Peyer's patch (tissue), 4 donors: ENCODE results near the gene CMTM2. TPM values are rescaled to one million over a fixed set of nuclear protein-coding genes. Genes with fewer than 3 reads are reported as not detected.

Source experiments
- DNase-seq, 3 donors: peaks; one replicate each; pipeline ENCODE4 v3.0.0-alpha.2; 2017 to 2019
- H3K27ac ChIP-seq, 4 donors: fragments of 200-600 bp; sonication (generic); one replicate each; pipeline ENCODE4 v1.5.1; 2016 to 2019
- H3K27me3 ChIP-seq, 2 donors: fragments of 200-600 bp; sonication (generic); one replicate each; pipeline ENCODE4 v1.5.1; 2019
- H3K36me3 ChIP-seq, 3 donors: fragments of 200-600 bp; sonication (generic); one replicate each; pipeline ENCODE4 v1.5.1; 2016 to 2019
- H3K4me1 ChIP-seq, 4 donors: fragments of 200-600 bp; sonication (generic); one replicate each; pipeline ENCODE4 v1.5.1; 2016 to 2019
- H3K4me3 ChIP-seq, 4 donors: fragments of 200-600 bp; sonication (generic); 1 replicate in 3 of 4; 2 replicates in 1 of 4; pipeline ENCODE4 v1.5.1; 2016 to 2019; ENCODE audit warnings: mild to moderate bottlenecking in 1 of 4
- H3K9me3 ChIP-seq, 4 donors: fragments of 200-600 bp; sonication (generic); one replicate each; pipeline ENCODE4 v1.5.1; 2016 to 2019; ENCODE audit warnings: mild to moderate bottlenecking in 1 of 4
- POLR2A ChIP-seq, 2 donors: fragments of 450-650 bp; IDR thresholded peaks; one replicate each; pipeline ENCODE4 v1.5.1; 2017; ENCODE audit warnings: antibody characterized with exemption in 2 of 2, mild to moderate bottlenecking in 2 of 2, moderate library complexity in 2 of 2
- total RNA-seq, 4 donors: library from RNA; depleted of rRNA; stranded (reverse); fragments of >200 nt; gene quantifications; one replicate each; pipeline ENCODE4 v1.1.0, GENCODE V29; 2016
- TF ChIP-seq, protein P1 (sequence below), 6 experiments: fragments of 450-650 bp in 4 of 6; fragments of 200-600 bp in 2 of 6; sonication (generic) in 1 of 6; IDR thresholded peaks; one replicate each; pipeline ENCODE4 v1.5.1; 2017 to 2019; ENCODE audit warnings: antibody characterized with exemption in 6 of 6, mild to moderate bottlenecking in 3 of 6, moderate library complexity in 1 of 6

Gene CMTM2
- total RNA-seq, 4 donors from 2014 or later, result not detected

DNA sequence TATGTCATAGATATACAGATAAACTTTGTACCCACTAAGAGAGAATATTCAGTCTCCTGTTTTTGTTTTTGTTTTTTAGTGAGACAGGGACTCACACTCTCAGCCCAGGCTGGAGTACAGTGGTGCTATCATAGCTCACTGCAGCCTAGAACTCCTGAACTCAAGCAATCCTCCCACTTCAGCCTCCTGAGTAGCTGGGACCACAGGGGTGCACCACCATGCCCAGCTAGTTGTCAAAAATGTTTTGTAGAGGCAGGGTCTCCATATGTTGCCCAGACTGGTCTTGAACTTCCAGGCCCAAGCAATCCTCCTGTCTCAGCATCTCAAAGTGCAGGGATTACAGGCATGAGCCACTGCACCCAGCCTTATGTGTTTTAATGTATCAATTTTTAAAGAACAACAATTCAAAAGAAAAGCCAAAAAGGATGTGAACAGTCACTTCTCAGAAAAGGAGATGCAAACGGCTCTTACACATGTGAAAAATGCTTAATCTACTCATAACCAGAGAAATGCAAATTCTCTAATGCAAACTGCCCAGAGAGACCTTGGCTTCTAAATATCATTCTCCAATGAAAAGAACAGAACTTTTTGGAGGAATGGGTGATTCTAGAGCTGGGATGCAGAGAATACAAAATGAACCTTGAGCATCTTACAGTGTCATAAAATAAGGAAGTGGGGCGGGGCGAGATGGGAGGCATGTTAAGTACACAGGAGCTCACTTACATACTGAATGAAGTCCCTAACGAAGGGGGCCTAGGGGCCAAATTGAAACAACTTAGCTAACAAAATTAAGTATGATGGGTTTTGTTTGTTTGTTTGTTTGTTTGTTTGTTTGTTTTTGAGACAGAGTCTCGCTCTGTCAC, 18.0 kb downstream of the CMTM2 start:
- TF ChIP-seq, protein P1, sequence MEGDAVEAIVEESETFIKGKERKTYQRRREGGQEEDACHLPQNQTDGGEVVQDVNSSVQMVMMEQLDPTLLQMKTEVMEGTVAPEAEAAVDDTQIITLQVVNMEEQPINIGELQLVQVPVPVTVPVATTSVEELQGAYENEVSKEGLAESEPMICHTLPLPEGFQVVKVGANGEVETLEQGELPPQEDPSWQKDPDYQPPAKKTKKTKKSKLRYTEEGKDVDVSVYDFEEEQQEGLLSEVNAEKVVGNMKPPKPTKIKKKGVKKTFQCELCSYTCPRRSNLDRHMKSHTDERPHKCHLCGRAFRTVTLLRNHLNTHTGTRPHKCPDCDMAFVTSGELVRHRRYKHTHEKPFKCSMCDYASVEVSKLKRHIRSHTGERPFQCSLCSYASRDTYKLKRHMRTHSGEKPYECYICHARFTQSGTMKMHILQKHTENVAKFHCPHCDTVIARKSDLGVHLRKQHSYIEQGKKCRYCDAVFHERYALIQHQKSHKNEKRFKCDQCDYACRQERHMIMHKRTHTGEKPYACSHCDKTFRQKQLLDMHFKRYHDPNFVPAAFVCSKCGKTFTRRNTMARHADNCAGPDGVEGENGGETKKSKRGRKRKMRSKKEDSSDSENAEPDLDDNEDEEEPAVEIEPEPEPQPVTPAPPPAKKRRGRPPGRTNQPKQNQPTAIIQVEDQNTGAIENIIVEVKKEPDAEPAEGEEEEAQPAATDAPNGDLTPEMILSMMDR (IDR thresholded peaks at IDR 0.05), result no peak
- TF ChIP-seq POLR2A (IDR thresholded peaks at IDR 0.05), result no peak
- H3K27ac ChIP-seq, result no peak overlapping the region
- H3K4me1 ChIP-seq, result no peaks in the 10 kb centered on the region
- H3K4me3 ChIP-seq, result no peak overlapping the region
- H3K9me3 ChIP-seq, result peaks cover 0 to 10% (median 0%) of the 10 kb centered on the region in 4 donors
- DNase-seq, result peak in 1 of 3 donors; percentile 41
- H3K36me3 ChIP-seq, result no peaks in the 10 kb centered on the region
- H3K27me3 ChIP-seq, result no peaks in the 10 kb centered on the region

DNA sequence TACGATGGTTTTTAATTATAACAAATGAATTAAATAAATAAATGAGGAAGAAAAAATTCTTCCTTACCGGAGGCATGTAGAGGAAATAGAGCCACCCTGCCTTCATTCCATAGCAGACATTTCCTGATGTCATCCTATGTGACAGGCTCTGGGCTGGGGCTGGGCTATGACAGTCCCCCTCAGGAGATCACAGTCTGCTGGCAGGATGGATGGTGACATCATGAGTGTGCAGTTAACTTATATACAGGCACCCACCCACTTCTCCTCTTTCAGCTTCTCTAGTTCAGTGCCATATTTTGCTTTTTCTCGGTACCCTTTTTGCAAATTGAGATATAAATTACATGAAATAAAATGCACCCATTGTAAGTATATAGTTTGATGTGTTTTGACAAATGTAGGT, 18.8 kb downstream of the CMTM2 start:
- TF ChIP-seq, protein P1 (IDR thresholded peaks at IDR 0.05), result no peak
- no peak for TF ChIP-seq POLR2A (IDR thresholded peaks at IDR 0.05)
- no peaks in the 10 kb centered on the region for H3K36me3 ChIP-seq
- peaks cover 0 to under 1% (median 0%) of the 10 kb centered on the region in 4 donors for H3K4me1 ChIP-seq
- H3K4me3 ChIP-seq, result no peak overlapping the region
- H3K27ac ChIP-seq, result no peak overlapping the region
- H3K27me3 ChIP-seq, result no peaks in the 10 kb centered on the region
- peaks cover 0 to 10% (median 0%) of the 10 kb centered on the region in 4 donors for H3K9me3 ChIP-seq
- no peak for DNase-seq

DNA sequence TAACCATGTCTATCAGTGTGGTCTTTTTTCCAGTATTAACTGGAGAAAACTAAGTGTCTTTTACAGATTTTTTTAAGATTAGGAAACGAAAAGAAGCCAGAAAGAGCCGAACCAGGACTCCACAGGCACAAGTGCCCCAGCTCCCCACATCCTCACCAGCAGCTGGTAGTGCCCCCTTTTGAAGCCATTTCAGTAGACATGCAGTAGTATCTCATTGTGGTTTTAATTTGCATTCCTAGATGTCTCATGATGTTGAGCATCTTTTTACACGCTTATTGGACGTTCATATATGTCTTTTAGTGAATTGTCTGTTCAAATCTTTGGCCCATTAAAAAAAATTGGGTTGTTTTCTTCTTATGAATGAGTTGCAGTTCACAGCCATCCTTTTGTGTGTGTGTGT, 20.5 kb downstream of the CMTM2 start:
- Histone ChIP-seq H3K4me1 (peaks cover 0 to 15% (median 0%) of the 10 kb centered on the region in 4 donors), H3K27me3 (no peaks in the 10 kb centered on the region), H3K36me3 (no peaks in the 10 kb centered on the region), H3K9me3 (peaks cover 0 to 10% (median 0%) of the 10 kb centered on the region in 4 donors), H3K4me3 (no peak overlapping the region), H3K27ac (no peak overlapping the region)
- DNase-seq, result no peak
- no peak for TF ChIP-seq POLR2A (IDR thresholded peaks at IDR 0.05)
- TF ChIP-seq, protein P1 (IDR thresholded peaks at IDR 0.05), result no peak

DNA sequence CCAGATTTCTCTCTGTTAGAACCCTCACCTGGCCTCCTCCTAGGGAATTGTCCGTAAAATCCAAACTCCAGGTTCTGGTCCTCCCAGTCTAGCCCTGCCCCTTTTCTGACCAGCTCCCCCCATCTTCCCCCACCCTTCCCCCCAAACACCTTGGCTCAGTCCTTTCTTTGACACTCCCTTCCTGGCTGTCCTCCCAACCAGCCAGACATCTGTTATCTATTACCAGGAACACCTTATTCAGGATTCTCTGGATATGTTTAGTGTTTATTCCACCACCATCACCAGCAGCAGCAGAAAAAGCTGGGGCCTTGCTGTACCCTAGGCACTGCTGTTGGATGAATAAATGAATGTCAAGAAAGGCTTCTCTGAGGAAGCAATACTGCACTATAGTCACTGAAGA, 21.2 kb downstream of the CMTM2 start:
- no peak for TF ChIP-seq POLR2A (IDR thresholded peaks at IDR 0.05)
- TF ChIP-seq, protein P1 (IDR thresholded peaks at IDR 0.05), result no peak

DNA sequence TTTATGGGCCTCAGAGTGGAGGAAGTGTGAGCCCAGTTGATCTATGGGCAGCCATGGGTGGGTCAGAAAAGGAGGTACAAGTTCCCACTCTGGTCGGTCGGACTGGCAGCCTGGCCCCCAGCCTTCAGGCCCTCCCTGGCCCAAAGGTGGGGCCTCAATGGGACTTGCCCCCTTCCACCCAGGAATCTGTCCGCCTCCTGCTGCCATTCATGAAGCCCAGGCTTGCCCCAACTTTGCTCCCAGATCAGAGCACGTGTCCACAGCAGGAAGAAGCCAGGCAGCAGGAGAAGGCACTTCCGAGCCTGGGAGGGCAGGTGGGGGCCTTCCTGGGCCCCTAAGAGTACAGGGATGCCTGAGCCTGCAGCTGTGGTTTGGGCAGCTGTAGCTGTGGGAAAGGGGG, 22.2 kb downstream of the CMTM2 start:
- H3K27me3 ChIP-seq, result no peaks in the 10 kb centered on the region
- no peak overlapping the region for H3K27ac ChIP-seq
- no peak for DNase-seq
- H3K4me1 ChIP-seq, result peaks cover 0 to 31% (median 10%) of the 10 kb centered on the region in 4 donors
- peaks cover 0 to 10% (median 0%) of the 10 kb centered on the region in 4 donors for H3K9me3 ChIP-seq
- H3K36me3 ChIP-seq, result no peaks in the 10 kb centered on the region
- no peak for TF ChIP-seq POLR2A (IDR thresholded peaks at IDR 0.05)
- TF ChIP-seq, protein P1 (IDR thresholded peaks at IDR 0.05), result no peak
- H3K4me3 ChIP-seq, result no peak overlapping the region

More for the DNA sequence above, 21.2 kb downstream of the CMTM2 start:
- no peak for DNase-seq
- Histone ChIP-seq H3K9me3 (peaks cover 0 to 10% (median 0%) of the 10 kb centered on the region in 4 donors), H3K4me3 (no peak overlapping the region), H3K36me3 (no peaks in the 10 kb centered on the region), H3K27me3 (no peaks in the 10 kb centered on the region), H3K27ac (no peak overlapping the region), H3K4me1 (peaks cover 0 to 23% (median under 1%) of the 10 kb centered on the region in 4 donors)
